Effector memory CD8-positive, alpha-beta T cell (primary cell): ENCODE results near the gene C18orf32.
"Not testable (repeated sequence)": the region's sequence is repeated elsewhere in the genome, so short reads cannot be mapped to it uniquely, and the experiment has no call there.

Experiments used
- ATAC-seq: fragments of 150-1000 bp; cut with Tn5 transposase; replicated peaks from 2 replicates; pipeline ENCODE4 v1.10.0; 2021; ENCODE audit warnings: mild to moderate bottlenecking, moderate library complexity
- DNase-seq, 3 experiments: peaks; one replicate each; pipeline ENCODE4 v3.0.0; 2021
- H3K27ac Mint-ChIP-seq, 2 donors: one replicate each; pipeline ENCODE4 v1.8.0; 2022; ENCODE audit warnings: mild to moderate bottlenecking in 2 of 2, mixed read lengths in 2 of 2, moderate library complexity in 2 of 2
- H3K27me3 Mint-ChIP-seq, 2 donors: one replicate each; pipeline ENCODE4 v1.8.0; 2022; ENCODE audit warnings: mixed read lengths in 2 of 2
- H3K36me3 Mint-ChIP-seq: one replicate; pipeline ENCODE4 v1.8.0; 2022; ENCODE audit warnings: mild to moderate bottlenecking, moderate library complexity, mixed read lengths; ENCODE audit not compliant: insufficient read depth
- H3K4me1 Mint-ChIP-seq, 2 donors: one replicate each; pipeline ENCODE4 v1.8.0; 2022; ENCODE audit warnings: low read depth in 2 of 2, mixed read lengths in 2 of 2
- H3K4me3 Mint-ChIP-seq, 2 donors: one replicate each; pipeline ENCODE4 v1.8.0; 2022; ENCODE audit warnings: mild to moderate bottlenecking in 2 of 2, mixed read lengths in 2 of 2, moderate library complexity in 2 of 2
- H3K9me3 Mint-ChIP-seq, 2 donors: one replicate each; pipeline ENCODE4 v1.8.0; 2022; ENCODE audit warnings: mixed read lengths in 2 of 2

The C18orf32 gene

DNA sequence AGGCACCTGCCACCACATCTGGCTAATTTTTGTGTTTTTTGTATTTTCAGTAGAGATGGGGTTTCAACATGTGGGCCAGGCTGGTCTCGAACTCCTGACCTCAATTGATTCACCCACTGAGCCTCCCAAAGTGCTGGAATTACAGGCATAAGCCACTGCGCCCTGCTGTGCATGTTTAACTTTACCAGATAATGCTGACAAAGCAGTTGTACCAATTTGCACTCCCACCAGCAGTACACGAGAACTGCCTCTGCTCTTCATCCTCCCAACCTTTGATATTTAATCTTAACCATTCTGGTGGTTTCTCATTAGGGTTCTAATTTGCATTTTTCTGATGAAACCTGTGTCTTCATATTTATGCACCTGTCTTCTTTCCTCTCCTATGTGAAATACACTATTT is 14.6 kb downstream of the C18orf32 start:
- H3K4me3 Mint-ChIP-seq, result no peak overlapping the region
- no peaks in the 10 kb centered on the region for H3K9me3 Mint-ChIP-seq
- no peaks in the 10 kb centered on the region for H3K36me3 Mint-ChIP-seq
- no peak overlapping the region for H3K27ac Mint-ChIP-seq
- H3K4me1 Mint-ChIP-seq, result peaks cover 0 to 5% of the 10 kb centered on the region in 2 donors
- ATAC-seq (no peak), DNase-seq (no peak)
- H3K27me3 Mint-ChIP-seq, result peaks cover 9 to 27% of the 10 kb centered on the region in 2 donors

DNA sequence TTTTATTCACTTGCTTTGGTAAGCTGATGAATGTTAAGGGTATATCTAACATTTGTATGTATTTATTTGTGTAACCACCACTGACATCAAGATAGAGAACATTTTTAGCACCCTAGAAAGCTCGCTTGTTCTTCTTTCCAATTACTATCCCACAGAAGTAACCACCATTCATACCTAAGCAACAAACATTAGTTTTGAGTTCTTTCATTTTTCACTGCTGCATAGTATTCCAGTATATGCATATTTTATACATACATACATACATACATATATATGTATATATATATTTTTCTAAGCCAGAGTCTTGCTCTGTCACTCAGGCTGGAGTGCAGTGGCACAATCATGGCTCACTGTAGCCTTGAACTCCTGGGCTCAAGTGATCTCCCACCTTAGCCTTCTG is 15.5 kb downstream of the C18orf32 start:
- ATAC-seq (no peak), DNase-seq (no peak)
- peaks cover 0 to 3% of the 10 kb centered on the region in 2 donors for H3K4me1 Mint-ChIP-seq
- no peaks in the 10 kb centered on the region for H3K36me3 Mint-ChIP-seq
- H3K9me3 Mint-ChIP-seq, result no peaks in the 10 kb centered on the region
- H3K27me3 Mint-ChIP-seq, result peaks cover 9 to 27% of the 10 kb centered on the region in 2 donors
- no peak overlapping the region for H3K27ac Mint-ChIP-seq
- no peak overlapping the region for H3K4me3 Mint-ChIP-seq

DNA sequence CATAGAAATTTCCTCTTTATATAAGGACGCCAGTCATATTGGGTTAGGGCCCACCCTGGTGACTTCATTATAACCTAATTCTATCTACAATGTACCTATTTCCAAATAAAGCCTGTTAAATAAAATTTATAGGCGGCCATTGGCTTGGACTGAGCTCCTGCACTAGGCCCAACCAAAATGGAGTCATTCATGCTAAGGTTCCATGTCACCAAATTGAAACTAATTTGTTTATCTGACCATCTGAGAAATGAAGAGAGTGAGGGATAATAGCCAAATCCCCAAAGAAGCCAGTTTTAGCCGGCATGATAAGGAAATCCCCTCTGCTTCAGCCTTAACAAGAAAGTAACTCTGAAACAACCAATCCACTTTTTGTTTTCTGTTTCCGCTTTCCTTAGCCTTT is 19.4 kb downstream of the C18orf32 start:
- H3K4me1 Mint-ChIP-seq, result no peaks in the 10 kb centered on the region
- no peak overlapping the region for H3K4me3 Mint-ChIP-seq
- peaks cover 9 to 27% of the 10 kb centered on the region in 2 donors for H3K27me3 Mint-ChIP-seq
- ATAC-seq (no peak), DNase-seq (no peak)
- no peaks in the 10 kb centered on the region for H3K9me3 Mint-ChIP-seq
- no peaks in the 10 kb centered on the region for H3K36me3 Mint-ChIP-seq
- no peak overlapping the region for H3K27ac Mint-ChIP-seq

DNA sequence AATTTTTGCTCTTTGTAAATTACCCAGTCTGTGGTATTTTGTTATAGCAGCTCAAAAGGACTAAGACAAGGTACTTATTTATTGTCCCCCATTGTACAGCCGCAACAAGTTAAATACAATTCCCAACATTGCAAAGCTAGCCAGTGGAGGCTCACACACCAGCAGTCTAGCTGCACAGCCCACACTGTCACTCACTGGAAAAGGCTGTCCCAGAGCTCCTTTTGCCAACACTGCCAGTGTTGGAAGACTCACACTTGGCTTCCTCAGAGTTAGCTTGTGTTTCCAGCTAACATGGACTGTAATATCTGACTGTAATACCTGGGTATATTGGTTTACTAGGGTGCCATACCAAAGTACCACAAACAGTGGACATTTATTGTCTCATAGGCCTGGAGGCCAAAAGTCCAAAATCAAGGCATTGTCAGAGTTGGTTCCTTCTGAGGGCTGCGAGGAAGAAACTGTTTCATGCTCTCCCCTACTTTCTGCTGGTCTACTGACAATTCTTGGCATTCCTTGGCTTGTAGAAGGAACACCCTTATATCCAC is 19.9 kb downstream of the C18orf32 start:
- H3K27me3 Mint-ChIP-seq, result peaks cover 9 to 27% of the 10 kb centered on the region in 2 donors
- DNase-seq, result no peak
- no peaks in the 10 kb centered on the region for H3K4me1 Mint-ChIP-seq
- H3K4me3 Mint-ChIP-seq, result no peak overlapping the region
- ATAC-seq, result no peak
- H3K27ac Mint-ChIP-seq, result no peak overlapping the region
- H3K36me3 Mint-ChIP-seq, result no peaks in the 10 kb centered on the region
- H3K9me3 Mint-ChIP-seq, result no peaks in the 10 kb centered on the region

DNA sequence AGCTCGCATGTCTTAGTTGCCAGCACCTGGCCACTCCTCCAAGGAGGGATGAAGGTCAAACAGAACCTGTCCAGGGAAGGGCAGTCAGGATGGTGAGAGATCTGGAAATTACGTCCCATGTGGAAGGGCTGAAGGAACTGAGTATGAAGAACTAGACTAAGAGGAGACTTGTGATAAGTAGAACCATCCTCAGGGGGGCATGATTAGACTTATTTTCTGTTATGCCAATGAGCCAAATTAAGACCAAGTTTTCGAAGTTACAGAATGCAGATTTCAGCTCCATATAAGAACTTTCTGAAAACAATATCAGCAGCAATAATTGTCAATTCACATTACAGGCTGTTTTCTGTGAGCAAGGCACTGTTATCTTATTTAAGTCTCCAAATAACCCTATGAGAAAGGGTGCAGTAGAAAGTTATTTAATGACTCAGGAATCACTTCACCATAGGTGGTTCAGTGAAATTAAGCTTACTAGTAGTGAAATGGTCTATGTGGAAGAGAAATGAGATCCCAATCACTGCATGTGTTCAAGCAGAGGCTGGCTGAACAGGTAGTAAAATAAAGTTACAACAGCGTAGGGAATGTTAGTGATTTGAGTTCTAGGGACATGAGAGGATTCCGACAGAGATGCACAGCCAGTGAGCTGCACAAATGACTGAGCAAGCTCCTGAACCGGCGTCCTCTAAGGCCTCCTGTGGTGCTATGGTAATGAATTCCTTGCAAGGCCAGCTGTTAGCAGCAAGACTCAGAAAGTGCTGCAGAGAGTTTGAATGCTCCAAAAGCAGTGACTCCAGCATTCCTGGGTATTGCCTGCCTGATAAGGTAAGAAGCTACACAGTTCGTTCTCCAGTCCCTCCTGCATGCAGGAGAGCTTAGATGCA is 22.1 kb downstream of the C18orf32 start:
- no peak for ATAC-seq
- Mint-ChIP-seq H3K36me3 (peaks cover 4% of the 10 kb centered on the region), H3K9me3 (no peaks in the 10 kb centered on the region), H3K4me3 (no peak overlapping the region), H3K27ac (no peak overlapping the region), H3K27me3 (peaks cover 4 to 17% of the 10 kb centered on the region in 2 donors), H3K4me1 (peaks cover 3 to 7% of the 10 kb centered on the region in 2 donors)
- no peak for DNase-seq

DNA sequence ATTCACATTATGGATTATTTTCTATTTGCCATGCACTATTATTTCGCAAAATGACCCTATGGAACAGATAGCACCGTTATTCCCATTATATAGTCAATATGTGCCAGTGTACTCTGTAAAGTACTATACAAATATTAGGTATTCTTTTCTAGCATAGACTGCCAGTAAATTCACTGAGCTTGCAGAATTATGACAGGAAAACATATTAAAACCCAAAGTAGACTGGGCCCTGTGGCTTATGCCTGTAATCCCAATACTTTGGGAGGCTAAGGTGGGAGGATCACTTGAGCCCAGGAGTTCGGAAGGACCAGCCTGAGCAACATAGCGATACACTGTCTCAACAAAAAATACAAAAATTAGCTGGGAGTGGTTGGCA is 25.4 kb downstream of the C18orf32 start:
- Mint-ChIP-seq H3K27me3 (no peaks in the 10 kb centered on the region), H3K36me3 (peaks cover 4% of the 10 kb centered on the region), H3K4me1 (peaks cover 19 to 29% of the 10 kb centered on the region in 2 donors), H3K4me3 (peak overlapping the region; percentile 89 to 96), H3K9me3 (no peaks in the 10 kb centered on the region), H3K27ac (no peak overlapping the region)
- no peak for ATAC-seq
- DNase-seq, result no peak

DNA sequence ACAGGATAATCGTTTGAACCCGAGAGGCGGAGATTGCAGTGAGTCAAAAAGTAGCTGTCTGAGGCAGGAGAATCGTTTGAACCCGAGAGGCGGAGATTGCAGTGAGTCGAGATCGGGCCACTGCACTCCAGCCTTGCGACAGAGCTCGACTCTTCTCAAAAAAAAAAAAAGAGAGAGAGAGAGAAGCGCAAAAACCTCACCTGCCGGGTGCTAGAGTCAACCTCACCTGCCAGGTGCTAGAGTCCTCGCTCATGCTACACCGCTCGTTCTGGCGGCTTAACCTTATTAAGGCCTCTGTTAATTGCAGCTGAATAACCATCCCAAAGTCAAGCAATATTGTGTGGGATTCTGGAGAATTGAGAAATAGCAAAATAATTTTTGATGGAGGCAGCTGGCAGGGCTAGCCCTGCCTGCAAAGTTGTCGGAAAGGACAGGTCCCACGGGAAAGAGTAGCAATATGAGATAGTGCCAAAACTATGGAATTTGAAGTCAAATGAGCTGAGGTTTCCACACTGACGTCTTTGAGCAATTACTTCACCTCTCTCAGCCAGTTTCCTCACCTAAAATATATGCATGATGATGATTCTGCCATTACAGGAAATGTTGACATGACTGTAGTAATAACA is 25.9 kb downstream of the C18orf32 start:
- no peaks in the 10 kb centered on the region for H3K27me3 Mint-ChIP-seq
- DNase-seq, result no peak
- H3K27ac Mint-ChIP-seq, result peak overlapping the region; percentile 14 to 85
- H3K4me3 Mint-ChIP-seq, result peak overlapping the region; percentile 89 to 96
- peak; percentile 15 for ATAC-seq
- H3K4me1 Mint-ChIP-seq, result peaks cover 19 to 31% of the 10 kb centered on the region in 2 donors
- peaks cover 4% of the 10 kb centered on the region for H3K36me3 Mint-ChIP-seq
- no peaks in the 10 kb centered on the region for H3K9me3 Mint-ChIP-seq

DNA sequence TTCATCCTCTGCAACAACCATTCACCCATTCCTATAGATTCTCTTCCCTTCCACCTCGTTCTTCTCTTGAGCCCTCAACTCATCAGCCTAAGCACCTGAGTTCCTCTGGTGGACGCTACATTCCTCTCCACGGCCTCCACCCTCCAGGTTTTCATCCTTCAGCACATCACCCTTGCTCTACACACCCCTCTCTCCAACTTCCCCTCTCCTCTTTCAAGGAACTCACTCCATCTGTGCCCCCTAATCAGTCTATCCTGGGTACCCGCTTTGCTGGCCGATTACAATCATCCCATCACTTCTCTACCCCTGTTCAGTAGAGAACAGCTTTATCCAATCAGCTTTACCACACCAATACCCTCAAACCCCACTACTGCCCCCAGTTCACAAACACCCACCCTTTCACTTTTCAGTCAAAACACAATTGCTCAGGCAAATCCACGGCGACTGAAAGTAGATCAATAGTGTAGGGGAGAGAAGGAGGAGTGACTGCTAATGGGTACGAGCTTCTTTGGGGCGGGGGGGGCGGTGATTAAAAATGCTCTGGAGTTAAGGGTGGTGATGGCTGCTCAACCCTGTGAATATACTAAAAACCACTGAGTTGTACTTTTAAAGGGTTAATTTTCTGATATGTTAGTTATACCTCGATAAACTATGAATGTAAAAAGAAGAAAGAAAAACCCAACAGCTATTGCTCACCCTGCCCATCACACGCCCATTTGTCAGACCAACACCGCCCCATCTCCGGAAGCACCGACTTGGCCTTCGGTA is 27.4 kb downstream of the C18orf32 start:
- Mint-ChIP-seq H3K36me3 (peaks cover 8% of the 10 kb centered on the region), H3K4me3 (peak overlapping the region; percentile 89 to 96), H3K4me1 (peaks cover 27 to 42% of the 10 kb centered on the region in 2 donors), H3K27me3 (no peaks in the 10 kb centered on the region), H3K27ac (peak overlapping the region; percentile 14 to 85), H3K9me3 (no peaks in the 10 kb centered on the region)
- DNase-seq, result no peak
- peak; percentile 18 for ATAC-seq

DNA sequence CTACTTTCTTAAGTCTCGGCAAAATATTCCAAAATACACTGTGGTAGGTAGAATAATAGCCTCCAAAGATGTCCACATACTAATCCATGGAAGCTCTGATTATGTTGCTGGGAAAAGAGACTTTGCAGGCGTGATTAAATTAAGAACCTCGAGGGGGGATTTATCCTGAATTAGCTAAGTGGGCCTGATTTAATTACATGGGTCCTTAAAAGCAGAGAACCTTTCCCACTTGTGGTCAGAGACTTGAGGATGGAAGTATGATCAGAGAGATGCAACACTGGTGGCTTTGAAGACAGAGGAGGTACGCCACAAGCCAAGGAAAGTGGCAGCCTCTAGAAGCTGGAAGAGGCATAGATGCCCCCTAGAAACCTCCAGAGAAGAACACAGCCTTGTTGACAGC is 29.4 kb downstream of the C18orf32 start:
- peak overlapping the region in 1 of 2 donors; percentile 31 for H3K4me3 Mint-ChIP-seq
- ATAC-seq, result no peak
- H3K9me3 Mint-ChIP-seq, result no peaks in the 10 kb centered on the region
- H3K4me1 Mint-ChIP-seq, result peaks cover 30 to 50% of the 10 kb centered on the region in 2 donors
- no peaks in the 10 kb centered on the region for H3K27me3 Mint-ChIP-seq
- DNase-seq, result no peak
- H3K36me3 Mint-ChIP-seq, result peaks cover 10% of the 10 kb centered on the region
- peak overlapping the region; percentile 10 to 49 for H3K27ac Mint-ChIP-seq

DNA sequence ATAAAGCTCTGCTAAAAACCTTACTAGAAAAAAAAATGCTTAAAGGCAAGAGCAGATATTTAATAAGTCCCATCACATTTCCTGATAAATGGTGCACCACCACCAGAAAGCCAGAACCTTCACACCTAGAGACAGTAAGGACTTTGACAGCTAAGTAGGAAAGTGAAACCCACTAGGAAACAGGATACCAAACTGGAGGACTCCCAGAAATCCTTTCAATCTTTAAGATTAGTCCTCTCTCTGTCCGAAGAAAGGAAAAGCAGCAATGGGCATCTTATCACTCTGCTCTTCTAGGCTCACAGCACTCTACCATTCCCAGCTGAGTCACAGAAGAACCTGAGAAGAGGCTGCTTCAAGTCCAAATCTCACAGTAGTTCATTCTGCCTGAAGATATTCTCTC is 30.2 kb downstream of the C18orf32 start:
- peaks cover 33 to 50% of the 10 kb centered on the region in 2 donors for H3K4me1 Mint-ChIP-seq
- no peak for DNase-seq
- H3K36me3 Mint-ChIP-seq, result peaks cover 10% of the 10 kb centered on the region
- H3K4me3 Mint-ChIP-seq, result no peak overlapping the region
- H3K27me3 Mint-ChIP-seq, result no peaks in the 10 kb centered on the region
- no peaks in the 10 kb centered on the region for H3K9me3 Mint-ChIP-seq
- peak overlapping the region in 1 of 2 donors; percentile 49 for H3K27ac Mint-ChIP-seq
- ATAC-seq, result no peak

DNA sequence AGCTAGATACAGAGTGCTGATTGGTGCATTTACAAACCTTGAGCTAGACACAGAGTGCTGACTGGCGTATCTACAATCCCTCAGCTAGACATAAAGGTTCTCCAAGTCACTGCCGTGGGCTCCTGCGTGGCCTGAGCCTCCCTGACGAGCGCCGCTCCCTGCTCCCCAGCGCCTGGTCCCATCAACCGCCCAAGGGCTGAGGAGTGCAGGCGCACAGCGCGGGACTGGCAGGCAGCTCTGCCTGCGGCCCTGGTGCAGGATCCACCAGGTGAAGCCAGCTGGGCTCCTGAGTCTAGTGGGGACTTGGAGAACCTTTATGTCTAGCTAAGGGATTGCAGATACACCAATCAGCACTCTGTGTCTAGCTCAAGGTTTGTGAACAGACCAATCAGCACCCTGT is 34.5 kb downstream of the C18orf32 start:
- H3K4me1 Mint-ChIP-seq, result peaks cover 25 to 39% of the 10 kb centered on the region in 2 donors
- not testable (repeated sequence) for H3K9me3 Mint-ChIP-seq, H3K36me3 Mint-ChIP-seq, ATAC-seq, H3K27me3 Mint-ChIP-seq, DNase-seq, H3K4me3 Mint-ChIP-seq, H3K27ac Mint-ChIP-seq

DNA sequence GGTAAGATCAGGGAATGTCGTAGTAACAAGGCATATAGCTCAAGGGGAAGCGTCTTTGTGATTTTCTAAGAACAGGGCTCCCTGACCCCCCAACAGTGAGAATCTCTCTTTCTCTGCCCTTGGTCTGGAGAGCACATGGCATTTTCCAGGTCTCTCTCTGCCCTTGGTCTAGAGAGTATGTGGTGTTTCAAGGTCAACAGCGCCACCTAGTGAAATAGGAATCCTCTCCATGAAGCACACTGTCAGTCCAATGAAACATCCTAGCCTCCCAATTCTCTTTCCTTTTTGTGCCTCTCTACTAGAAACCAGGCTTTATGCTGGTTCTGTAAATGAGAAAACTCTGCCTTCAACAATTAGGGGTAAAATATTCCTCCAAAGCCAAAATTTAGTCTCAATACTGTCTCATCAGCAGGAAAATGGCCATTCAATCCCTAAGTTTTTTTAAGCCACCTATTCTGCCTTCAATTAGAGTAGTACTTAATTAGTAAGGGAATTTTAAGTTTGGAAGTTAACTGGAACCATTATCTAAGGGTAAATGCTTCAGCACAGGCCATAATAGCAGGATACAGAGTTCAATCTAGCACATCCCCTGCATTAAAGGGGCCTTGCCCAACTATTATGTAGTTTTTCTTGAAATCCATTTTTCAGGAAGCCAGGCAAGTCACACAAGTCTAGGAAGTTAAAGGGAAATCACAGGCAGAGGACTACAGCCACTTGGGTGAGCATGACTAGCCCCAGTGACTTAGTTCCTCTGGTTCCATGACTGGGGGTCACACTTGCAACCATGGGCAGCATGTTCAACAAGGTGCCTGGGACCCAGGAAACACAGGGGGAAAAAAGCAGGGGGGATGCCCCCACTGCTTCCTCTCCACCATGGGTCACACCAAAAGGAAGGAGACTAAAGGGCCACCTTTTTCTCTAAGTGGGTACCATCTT is 39.0 kb downstream of the C18orf32 start:
- DNase-seq (peak; percentile 36 to 49 (median 47)), ATAC-seq (peak; percentile 69)
- Mint-ChIP-seq H3K27ac (no peak overlapping the region), H3K9me3 (peaks cover 0 to 4% of the 10 kb centered on the region in 2 donors), H3K4me3 (no peak overlapping the region), H3K27me3 (no peaks in the 10 kb centered on the region), H3K36me3 (no peaks in the 10 kb centered on the region), H3K4me1 (peaks cover 14 to 20% of the 10 kb centered on the region in 2 donors)
